ENCODE measurements around the gene LRMDA.

LRMDA gene

GRCh38 chr10:76309741-76310587, 878.5 kb downstream of the LRMDA start:
- no peak overlapping the region for H2AFZ ChIP-seq (ENCODE audit: low read depth, low read length)
- no peak overlapping the region for H3K4me3 ChIP-seq (ENCODE audit: low read length)
- H3K36me3 ChIP-seq (ENCODE audit: insufficient read depth, low read length), result no peaks in the 10 kb centered on the region
- peaks cover 4% of the 10 kb centered on the region for H3K4me1 ChIP-seq (ENCODE audit: insufficient read depth, low read length)
- no peaks in the 10 kb centered on the region for H3K27me3 ChIP-seq (ENCODE audit: insufficient read depth, low read length)
- H3K9me3 ChIP-seq (ENCODE audit: low read length), result no peaks in the 10 kb centered on the region

- Histone ChIP-seq H2AFZ (ENCODE audit: low read depth, low read length) (no peak overlapping the region), H3K9me3 (ENCODE audit: low read length) (no peaks in the 10 kb centered on the region), H3K4me3 (ENCODE audit: low read length) (no peak overlapping the region), H3K4me1 (ENCODE audit: insufficient read depth, low read length) (peaks cover 4% of the 10 kb centered on the region), H3K27me3 (ENCODE audit: insufficient read depth, low read length) (no peaks in the 10 kb centered on the region), H3K36me3 (ENCODE audit: insufficient read depth, low read length) (no peaks in the 10 kb centered on the region)
These were observed 879.2 kb downstream of the LRMDA start for GRCh38 chr10:76310588-76311080.

- Histone ChIP-seq H3K4me3 (ENCODE audit: low read length) (no peak overlapping the region), H3K27me3 (ENCODE audit: insufficient read depth, low read length) (no peaks in the 10 kb centered on the region), H2AFZ (ENCODE audit: low read depth, low read length) (no peak overlapping the region), H3K9me3 (ENCODE audit: low read length) (no peaks in the 10 kb centered on the region), H3K36me3 (ENCODE audit: insufficient read depth, low read length) (no peaks in the 10 kb centered on the region), H3K4me1 (ENCODE audit: insufficient read depth, low read length) (peaks cover 4% of the 10 kb centered on the region)
These were observed 880.6 kb downstream of the LRMDA start for GRCh38 chr10:76311752-76312636.

- no peaks in the 10 kb centered on the region for H3K36me3 ChIP-seq (ENCODE audit: insufficient read depth, low read length)
- no peaks in the 10 kb centered on the region for H3K9me3 ChIP-seq (ENCODE audit: low read length)
- H2AFZ ChIP-seq (ENCODE audit: low read depth, low read length), result no peak overlapping the region
- no peak overlapping the region for H3K4me3 ChIP-seq (ENCODE audit: low read length)
- H3K27me3 ChIP-seq (ENCODE audit: insufficient read depth, low read length), result no peaks in the 10 kb centered on the region
- no peaks in the 10 kb centered on the region for H3K4me1 ChIP-seq (ENCODE audit: insufficient read depth, low read length)
These were observed 883.8 kb downstream of the LRMDA start for GRCh38 chr10:76315240-76315639.

- Histone ChIP-seq H3K9me3 (ENCODE audit: low read length) (no peaks in the 10 kb centered on the region), H3K4me1 (ENCODE audit: insufficient read depth, low read length) (no peaks in the 10 kb centered on the region), H3K36me3 (ENCODE audit: insufficient read depth, low read length) (no peaks in the 10 kb centered on the region), H3K4me3 (ENCODE audit: low read length) (no peak overlapping the region), H3K27me3 (ENCODE audit: insufficient read depth, low read length) (no peaks in the 10 kb centered on the region), H2AFZ (ENCODE audit: low read depth, low read length) (no peak overlapping the region)
These were observed 884.8 kb downstream of the LRMDA start for GRCh38 chr10:76316234-76316633.

- no peaks in the 10 kb centered on the region for H3K27me3 ChIP-seq (ENCODE audit: insufficient read depth, low read length)
- H2AFZ ChIP-seq (ENCODE audit: low read depth, low read length), result no peak overlapping the region
- H3K36me3 ChIP-seq (ENCODE audit: insufficient read depth, low read length), result no peaks in the 10 kb centered on the region
- no peak overlapping the region for H3K4me3 ChIP-seq (ENCODE audit: low read length)
- no peaks in the 10 kb centered on the region for H3K9me3 ChIP-seq (ENCODE audit: low read length)
- no peaks in the 10 kb centered on the region for H3K4me1 ChIP-seq (ENCODE audit: insufficient read depth, low read length)
These were observed 885.7 kb downstream of the LRMDA start for GRCh38 chr10:76317078-76317477.

- Histone ChIP-seq H3K4me1 (ENCODE audit: insufficient read depth, low read length) (no peaks in the 10 kb centered on the region), H3K4me3 (ENCODE audit: low read length) (no peak overlapping the region), H3K9me3 (ENCODE audit: low read length) (no peaks in the 10 kb centered on the region), H3K27me3 (ENCODE audit: insufficient read depth, low read length) (no peaks in the 10 kb centered on the region), H3K36me3 (ENCODE audit: insufficient read depth, low read length) (no peaks in the 10 kb centered on the region), H2AFZ (ENCODE audit: low read depth, low read length) (no peak overlapping the region)
These were observed 886.8 kb downstream of the LRMDA start for GRCh38 chr10:76318211-76318610.

GRCh38 chr10:76319661-76320060, 888.2 kb downstream of the LRMDA start:
- Histone ChIP-seq H3K36me3 (ENCODE audit: insufficient read depth, low read length) (no peaks in the 10 kb centered on the region), H3K9me3 (ENCODE audit: low read length) (no peaks in the 10 kb centered on the region), H3K27me3 (ENCODE audit: insufficient read depth, low read length) (no peaks in the 10 kb centered on the region), H3K4me3 (ENCODE audit: low read length) (no peak overlapping the region), H2AFZ (ENCODE audit: low read depth, low read length) (no peak overlapping the region), H3K4me1 (ENCODE audit: insufficient read depth, low read length) (no peaks in the 10 kb centered on the region)

GRCh38 chr10:76324283-76324682, 892.9 kb downstream of the LRMDA start:
- Histone ChIP-seq H3K27me3 (ENCODE audit: insufficient read depth, low read length) (no peaks in the 10 kb centered on the region), H3K36me3 (ENCODE audit: insufficient read depth, low read length) (no peaks in the 10 kb centered on the region), H3K4me3 (ENCODE audit: low read length) (no peak overlapping the region), H3K4me1 (ENCODE audit: insufficient read depth, low read length) (no peaks in the 10 kb centered on the region), H2AFZ (ENCODE audit: low read depth, low read length) (no peak overlapping the region), H3K9me3 (ENCODE audit: low read length) (no peaks in the 10 kb centered on the region)

- H3K4me3 ChIP-seq (ENCODE audit: low read length), result no peak overlapping the region
- H3K9me3 ChIP-seq (ENCODE audit: low read length), result no peaks in the 10 kb centered on the region
- H3K27me3 ChIP-seq (ENCODE audit: insufficient read depth, low read length), result no peaks in the 10 kb centered on the region
- H2AFZ ChIP-seq (ENCODE audit: low read depth, low read length), result no peak overlapping the region
- no peaks in the 10 kb centered on the region for H3K4me1 ChIP-seq (ENCODE audit: insufficient read depth, low read length)
- H3K36me3 ChIP-seq (ENCODE audit: insufficient read depth, low read length), result no peaks in the 10 kb centered on the region
These were observed 896.0 kb downstream of the LRMDA start for GRCh38 chr10:76327441-76327840.

GRCh38 chr10:76328348-76328747, 896.9 kb downstream of the LRMDA start:
- peaks cover 2% of the 10 kb centered on the region for H3K4me1 ChIP-seq (ENCODE audit: insufficient read depth, low read length)
- H3K27me3 ChIP-seq (ENCODE audit: insufficient read depth, low read length), result no peaks in the 10 kb centered on the region
- H3K36me3 ChIP-seq (ENCODE audit: insufficient read depth, low read length), result no peaks in the 10 kb centered on the region
- H3K4me3 ChIP-seq (ENCODE audit: low read length), result no peak overlapping the region
- no peaks in the 10 kb centered on the region for H3K9me3 ChIP-seq (ENCODE audit: low read length)
- H2AFZ ChIP-seq (ENCODE audit: low read depth, low read length), result no peak overlapping the region

GRCh38 chr10:76329891-76330575, 898.6 kb downstream of the LRMDA start:
- no peaks in the 10 kb centered on the region for H3K36me3 ChIP-seq (ENCODE audit: insufficient read depth, low read length)
- peaks cover 13% of the 10 kb centered on the region for H3K4me1 ChIP-seq (ENCODE audit: insufficient read depth, low read length)
- no peak overlapping the region for H2AFZ ChIP-seq (ENCODE audit: low read depth, low read length)
- no peaks in the 10 kb centered on the region for H3K27me3 ChIP-seq (ENCODE audit: insufficient read depth, low read length)
- no peak overlapping the region for H3K4me3 ChIP-seq (ENCODE audit: low read length)
- no peaks in the 10 kb centered on the region for H3K9me3 ChIP-seq (ENCODE audit: low read length)

- Histone ChIP-seq H3K27me3 (ENCODE audit: insufficient read depth, low read length) (no peaks in the 10 kb centered on the region), H3K9me3 (ENCODE audit: low read length) (no peaks in the 10 kb centered on the region), H3K4me1 (ENCODE audit: insufficient read depth, low read length) (peaks cover 29% of the 10 kb centered on the region), H3K36me3 (ENCODE audit: insufficient read depth, low read length) (no peaks in the 10 kb centered on the region), H3K4me3 (ENCODE audit: low read length) (no peak overlapping the region), H2AFZ (ENCODE audit: low read depth, low read length) (no peak overlapping the region)
These were observed 900.3 kb downstream of the LRMDA start for GRCh38 chr10:76331742-76332141.
